ENCODE results near the gene LDB3.

Gene LDB3

DNA sequence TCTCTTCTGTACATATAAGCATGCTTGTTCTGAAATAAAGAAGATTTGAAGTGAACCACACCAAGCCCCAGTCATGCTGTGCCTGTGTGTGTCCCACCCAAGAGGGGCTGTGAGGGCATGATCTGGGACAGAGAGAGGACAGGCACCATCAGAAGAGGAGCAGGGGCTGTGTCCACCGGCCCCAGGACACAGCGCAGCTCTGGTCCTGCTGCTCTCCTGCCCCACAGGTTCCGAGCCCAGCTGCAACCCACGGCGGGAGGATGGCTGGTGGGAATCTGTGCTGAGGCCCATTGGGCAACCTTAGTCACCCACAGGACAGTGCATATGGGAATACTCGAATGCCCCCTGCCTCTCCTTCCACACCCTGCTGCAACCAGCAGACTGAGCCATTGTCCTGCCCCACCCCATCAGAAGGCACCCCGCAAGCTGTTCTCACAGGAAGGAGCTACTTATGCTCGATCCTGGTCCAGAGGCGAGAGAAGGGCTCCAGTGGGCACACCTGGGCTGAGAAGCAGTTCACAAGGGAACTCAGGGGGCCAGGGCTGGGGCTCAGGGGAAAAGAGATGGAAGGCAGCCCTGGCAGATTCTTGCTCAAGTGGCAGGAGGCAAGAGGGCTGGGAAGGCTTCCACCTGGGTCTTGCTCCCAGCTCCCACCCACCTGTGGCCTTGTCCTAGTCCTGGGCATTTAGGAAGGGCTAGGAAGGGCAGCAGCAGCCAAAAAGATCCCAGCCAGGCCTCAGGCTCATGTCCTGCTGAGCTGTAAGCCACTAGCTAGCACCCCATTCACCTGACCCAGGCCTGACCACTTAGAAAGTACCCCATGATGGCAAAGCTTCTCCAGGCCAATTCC lies 31.9 kb downstream of the LDB3 start:
- intact Hi-C loops (cut with DNase I), result no loop called here
- DNase-seq, result peak in 2 of 10 donors; percentile 55 to 71

DNA sequence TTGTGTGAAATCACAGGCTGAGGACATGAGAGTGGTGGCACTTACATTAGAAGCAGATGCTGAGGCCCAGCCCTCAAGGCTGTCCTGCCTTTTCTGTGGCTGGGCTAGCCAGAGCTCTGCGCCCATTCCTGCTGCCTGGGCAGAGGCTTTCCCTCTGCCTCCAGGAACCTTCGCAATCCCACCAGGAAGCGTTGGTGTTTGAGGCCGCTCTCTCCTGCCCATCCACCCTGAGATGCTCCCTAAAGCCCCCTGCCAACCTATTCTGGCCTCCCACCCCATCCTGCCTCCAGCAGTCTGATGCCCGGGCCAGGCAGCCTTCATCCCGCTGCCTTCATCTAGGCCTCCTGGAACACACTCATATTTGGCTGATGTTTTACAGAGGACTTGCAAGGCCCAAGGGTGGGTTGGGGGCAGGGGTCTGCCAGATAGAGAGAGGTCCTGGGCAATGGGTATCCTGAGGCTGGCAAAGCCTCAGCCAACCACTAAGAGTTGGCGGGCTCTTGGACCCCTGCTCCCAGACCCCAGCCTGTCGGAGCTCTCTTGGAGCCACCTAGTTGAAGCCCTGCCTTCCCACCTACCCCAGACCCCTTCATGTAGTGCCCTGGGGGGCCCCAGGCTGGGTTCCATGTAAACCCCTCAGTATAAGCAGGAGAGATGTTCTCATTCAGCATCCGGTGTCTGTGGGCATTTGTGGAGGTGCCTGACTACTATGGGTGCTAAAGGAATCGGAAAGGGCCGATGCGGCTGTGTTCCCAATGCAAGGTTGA lies 32.7 kb downstream of the LDB3 start:
- intact Hi-C loops (cut with DNase I), result no loop called here
- DNase-seq, result peak in 3 of 10 donors; percentile 24 to 63 (median 38)

DNA sequence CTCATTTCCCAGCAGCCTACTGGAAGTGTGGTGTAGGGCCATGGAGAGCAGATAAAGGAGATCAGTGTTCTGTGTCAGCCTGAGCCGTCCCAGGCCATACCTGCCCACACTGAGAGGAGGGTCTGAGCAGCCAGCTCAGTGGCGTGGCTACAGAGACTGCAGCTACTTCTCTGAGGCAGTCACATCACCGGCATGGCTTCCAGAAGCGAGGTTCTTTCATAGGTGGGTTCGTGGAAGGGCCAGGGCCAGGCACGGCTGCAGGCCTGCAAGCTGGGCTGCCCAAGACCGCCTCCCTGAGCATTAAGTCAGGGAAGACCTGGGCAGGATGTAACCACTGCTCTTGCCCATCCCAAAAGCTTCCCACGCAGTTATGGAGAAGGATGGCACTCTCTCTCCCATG lies 34.9 kb downstream of the LDB3 start:
- intact Hi-C loops (cut with DNase I), result no loop called here
- peak in 3 of 10 donors; percentile 46 to 56 (median 54) for DNase-seq

DNA sequence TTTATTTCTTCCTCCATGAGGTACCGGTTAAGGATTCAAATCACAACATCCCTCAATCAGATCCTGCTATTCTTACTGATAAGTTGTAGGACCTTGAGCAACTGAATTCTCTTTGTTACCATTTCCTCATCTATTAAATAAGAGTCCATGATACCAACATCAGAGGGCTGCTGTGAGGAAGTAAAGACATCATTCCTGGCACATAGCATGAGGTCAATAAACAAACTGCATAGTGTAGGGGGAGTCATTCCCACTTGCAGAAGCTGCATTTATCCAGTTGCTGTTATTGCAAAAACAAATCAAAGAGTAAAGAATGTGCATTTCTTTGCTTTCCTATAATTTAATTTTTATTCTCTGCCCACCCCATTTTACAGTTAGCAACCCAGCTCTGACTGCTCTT lies 36.8 kb downstream of the LDB3 start:
- DNase-seq, result no peak
- intact Hi-C loops (cut with DNase I), result no loop called here

GRCh38 chr10:86705905-86706304 lies 37.6 kb downstream of the LDB3 start:
- DNase-seq, result no peak
- intact Hi-C loops (cut with DNase I), result no loop called here

DNA sequence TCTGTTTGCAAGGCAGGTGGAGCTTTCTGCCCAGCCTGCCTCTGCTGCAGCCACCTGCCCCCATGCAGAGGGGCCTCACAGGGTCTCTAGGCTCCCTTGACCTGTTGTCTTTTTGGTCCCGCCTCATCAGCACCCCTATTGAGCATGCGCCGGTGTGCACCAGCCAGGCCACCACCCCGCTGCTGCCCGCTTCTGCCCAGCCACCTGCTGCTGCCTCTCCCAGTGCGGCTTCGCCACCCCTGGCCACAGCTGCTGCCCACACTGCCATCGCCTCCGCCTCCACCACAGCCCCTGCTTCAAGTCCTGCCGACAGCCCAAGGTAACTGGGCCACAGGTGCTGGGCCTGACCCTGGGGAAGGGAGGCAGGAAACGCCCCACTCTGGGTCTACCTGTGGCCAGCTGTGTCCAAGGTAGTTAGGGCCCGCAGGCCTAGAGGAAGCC lies 38.1 kb downstream of the LDB3 start:
- DNase-seq, result peak in 2 of 10 donors; percentile 61 to 72
- intact Hi-C loops (cut with DNase I), result no loop called here

GRCh38 chr10:86706977-86707376 lies 38.7 kb downstream of the LDB3 start:
- intact Hi-C loops (cut with DNase I), result no loop called here
- DNase-seq, result peak in 1 of 10 donors; percentile 12

GRCh38 chr10:86707505-86707904 lies 39.2 kb downstream of the LDB3 start:
- peak in 1 of 10 donors; percentile 58 for DNase-seq
- intact Hi-C loops (cut with DNase I), result no loop called here

DNA sequence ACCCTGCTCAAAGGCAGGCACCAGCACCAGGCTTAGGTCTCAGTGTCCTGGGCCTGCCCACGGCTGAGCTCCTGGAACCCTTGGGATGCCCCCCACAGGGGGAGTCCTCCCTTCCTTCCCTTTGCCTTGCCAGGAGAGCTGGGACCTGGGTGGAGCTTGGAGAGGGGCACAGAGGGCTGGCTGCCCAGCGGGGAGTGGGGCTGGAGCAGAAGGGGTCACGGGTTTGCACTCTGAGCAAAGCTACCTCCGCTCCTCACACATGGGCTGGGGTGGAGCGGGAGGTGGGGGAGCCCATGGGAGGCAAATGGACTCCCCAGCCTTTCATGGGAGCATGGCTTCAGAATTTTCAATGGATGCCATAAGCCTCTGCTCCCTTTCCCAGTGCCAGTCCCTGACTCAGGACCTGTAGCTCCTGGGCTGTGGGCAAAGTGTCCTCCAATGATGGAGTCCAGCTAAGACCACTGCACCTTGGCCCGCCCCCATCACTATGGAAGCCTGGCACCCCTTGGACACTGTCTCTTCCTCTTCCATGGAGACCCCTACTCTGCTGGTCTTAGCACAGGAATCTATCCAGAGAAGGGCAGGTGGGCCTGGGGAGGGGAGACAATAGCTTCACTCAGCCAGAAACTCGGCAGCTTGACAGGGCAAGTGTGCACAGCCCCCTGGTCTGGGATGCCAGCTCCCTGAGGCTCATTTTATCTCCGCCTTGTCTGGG lies 39.9 kb downstream of the LDB3 start:
- peak in 1 of 10 donors; percentile 33 for DNase-seq
- intact Hi-C loops (cut with DNase I), result no loop called here

- no peak for DNase-seq
- intact Hi-C loops (cut with DNase I), result no loop called here
Observed at GRCh38 chr10:86708783-86709380, 40.6 kb downstream of the LDB3 start.

GRCh38 chr10:86709396-86710185 lies 41.3 kb downstream of the LDB3 start:
- peak in 1 of 10 donors; percentile 69 for DNase-seq
- intact Hi-C loops (cut with DNase I), result no loop called here

GRCh38 chr10:86710987-86711512 lies 42.7 kb downstream of the LDB3 start:
- DNase-seq, result peak; percentile 69 to 98 (median 84)
- intact Hi-C loops (cut with DNase I), result loop anchor here (1.0 kb wide), 2 partner anchors 45 to 188 kb away; partner anchors contain the start of gene BMPR1A

DNA sequence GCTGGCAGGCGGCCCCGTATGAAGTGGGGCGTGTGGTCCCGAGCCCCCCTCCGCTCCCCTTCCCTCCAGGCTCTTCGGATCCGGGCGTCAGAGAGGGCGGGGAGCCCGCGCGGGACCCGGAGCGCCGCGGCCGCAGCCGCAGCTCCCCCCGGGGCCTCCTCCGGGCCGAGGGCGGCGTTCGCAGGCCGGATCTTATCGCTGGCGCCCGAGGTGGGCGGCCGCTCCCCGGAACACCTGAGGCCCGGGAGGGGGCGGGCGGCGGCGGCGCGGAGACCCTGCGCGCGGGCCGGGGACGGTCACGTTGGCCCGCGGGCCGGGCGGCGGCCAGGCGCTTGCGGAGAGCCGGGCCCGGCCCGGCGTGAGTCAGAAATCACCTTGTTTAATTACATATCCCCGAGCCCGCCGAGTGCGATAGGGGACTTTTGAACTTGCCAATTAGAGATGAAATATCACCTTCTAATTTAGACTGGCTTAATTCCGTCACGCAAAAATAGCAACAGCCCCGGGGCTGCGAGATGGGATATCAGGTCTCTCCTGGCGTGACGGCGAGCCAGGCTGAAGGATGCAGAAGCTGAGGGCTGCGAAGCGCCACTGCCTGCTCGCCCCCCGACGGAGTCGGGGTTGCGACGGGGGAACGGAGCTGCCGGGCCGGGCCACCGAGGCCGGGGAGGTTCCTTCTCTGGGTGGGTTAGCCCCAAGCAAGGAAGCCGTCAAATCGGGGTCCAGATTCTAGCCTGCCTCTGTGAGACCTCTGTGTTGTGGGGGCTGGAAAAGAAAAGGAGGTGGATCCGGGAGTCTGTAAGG lies 43.4 kb downstream of the LDB3 start:
- intact Hi-C loops (cut with DNase I), result loop anchor here (1.0 kb wide), 2 partner anchors 45 to 188 kb away; partner anchors contain the start of gene BMPR1A
- peak in 5 of 10 donors; percentile 32 to 87 (median 34) for DNase-seq

- DNase-seq, result no peak
- intact Hi-C loops (cut with DNase I), result no loop called here
Observed at GRCh38 chr10:86712317-86712707, 44.0 kb downstream of the LDB3 start.

GRCh38 chr10:86715156-86715795 lies 47.0 kb downstream of the LDB3 start:
- peak in 1 of 10 donors; percentile 30 for DNase-seq
- intact Hi-C loops (cut with DNase I), result no loop called here

GRCh38 chr10:86715836-86716235 lies 47.5 kb downstream of the LDB3 start:
- no peak for DNase-seq
- intact Hi-C loops (cut with DNase I), result no loop called here

GRCh38 chr10:86716466-86716865 lies 48.2 kb downstream of the LDB3 start:
- peak in 1 of 10 donors; percentile 77 for DNase-seq
- intact Hi-C loops (cut with DNase I), result no loop called here

DNA sequence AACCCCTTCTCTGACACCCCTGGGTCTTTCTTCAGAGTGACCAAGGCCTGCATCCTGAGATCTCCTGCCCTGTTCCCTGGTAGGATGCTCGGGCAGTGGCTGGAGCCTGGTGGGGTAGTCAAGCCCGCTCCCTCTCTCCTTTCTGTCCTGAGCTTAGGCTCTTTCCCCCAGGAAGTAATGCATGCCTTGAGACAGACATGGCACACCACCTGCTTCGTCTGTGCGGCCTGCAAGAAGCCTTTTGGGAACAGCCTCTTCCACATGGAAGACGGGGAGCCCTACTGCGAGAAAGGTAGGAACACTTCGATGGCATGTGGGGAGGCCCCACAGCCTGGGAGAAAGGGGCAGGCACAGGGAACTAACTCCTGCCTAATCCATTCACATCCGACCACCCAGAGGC lies 50.2 kb downstream of the LDB3 start:
- DNase-seq, result peak in 1 of 10 donors; percentile 32
- intact Hi-C loops (cut with DNase I), result no loop called here

Data from posterior cingulate gyrus (tissue), 11 donors.